GM12878 (cell line): ENCODE measurements around the gene RPS26. TPM values are rescaled to one million over a fixed set of nuclear protein-coding genes. Genes with fewer than 3 reads are reported as not detected.
"Not testable (repeated sequence)": the region's sequence is repeated elsewhere in the genome, so short reads cannot be mapped to it uniquely, and the experiment has no call there.

Experiments used
- ATAC-seq: fragments of 200-7000 bp; cut with Tn5 transposase; 3 replicates; pipeline ENCODE4 v1.9.1; 2020; ENCODE audit warnings: mild to moderate bottlenecking, moderate library complexity
- BruUV-seq: library from RNA; stranded (reverse); fragments of 400-500 nt; replicated peaks from 2 replicates; lab custom pipeline; 2021; lab: Mats Ljungman, UMichigan
- CTCF ChIA-PET: fragments of 300-600 bp; sonication (Branson Sonifier 250); formaldehyde crosslinking; extraction: SDS; loops from one replicate; lab custom pipeline; 2021; ENCODE audit warnings: inconsistent platforms; lab: Yijun Ruan, JAX
- POLR2A ChIA-PET: fragments of 350-600 bp; formaldehyde crosslinking; extraction: SDS; loops from one replicate; lab custom pipeline; 2021; ENCODE audit warnings: inconsistent platforms; lab: Charles Lee
- RAD21 ChIA-PET: fragments of 300-600 bp; sonication (Branson Sonifier 250); formaldehyde crosslinking; loops from one replicate; lab custom pipeline; 2023; ENCODE audit warnings: antibody characterized with exemption; ENCODE audit not compliant: unreplicated experiment; lab: Charles Lee
- SMC1A ChIA-PET: fragments of 300-600 bp; sonication (Branson Sonifier 250); formaldehyde crosslinking; loops from one replicate; lab custom pipeline; 2023; ENCODE audit not compliant: unreplicated experiment, uncharacterized antibody; lab: Charles Lee
- DNase-seq: peaks from one replicate; pipeline ENCODE4 v3.0.0-alpha.2; 2011; ENCODE audit warnings: low read depth, low spot score
- FAIRE-seq: peaks from 3 replicates; lab custom pipeline; 2011; peaks lifted over from hg19 to GRCh38; lab: Jason Lieb, UNC
- H2AFZ ChIP-seq: 2 replicates; pipeline ENCODE4 v1.6.0; 2011; ENCODE audit warnings: low read depth, low read length, control low read depth; ENCODE audit not compliant: control insufficient read depth
- H3K27ac ChIP-seq: 2 replicates; pipeline ENCODE4 v1.5.1; 2011; ENCODE audit warnings: control low read depth; ENCODE audit not compliant: control insufficient read depth, insufficient read depth
- H3K27me3 ChIP-seq, 2 experiments: replicated peaks in 1 of 2; 2 replicates each; pipeline versions ENCODE4 v1.6.0 to v1.6.1; 2011; ENCODE audit warnings: low read length in 1 of 2; ENCODE audit not compliant: control insufficient read depth in 2 of 2, insufficient read depth in 2 of 2
- H3K36me3 ChIP-seq, 2 experiments: 2 replicates each; pipeline ENCODE4 v1.5.1; 2011; ENCODE audit warnings: low read length in 1 of 2; ENCODE audit not compliant: control insufficient read depth in 2 of 2, insufficient read depth in 2 of 2
- H3K4me1 ChIP-seq: 2 replicates; pipeline ENCODE4 v1.6.1; 2011; ENCODE audit warnings: mild to moderate bottlenecking, low read length, moderate library complexity, mixed read lengths; ENCODE audit not compliant: control insufficient read depth, insufficient read depth
- H3K4me2 ChIP-seq: 2 replicates; pipeline ENCODE4 v1.6.0; 2011; ENCODE audit warnings: control low read depth; ENCODE audit not compliant: control insufficient read depth, insufficient read depth
- H3K4me3 ChIP-seq: fragments of 200-600 bp; sonication (generic); 2 replicates; pipeline ENCODE4 v1.5.1; 2016
- H3K79me2 ChIP-seq: 2 replicates; pipeline ENCODE4 v1.6.0; 2011; ENCODE audit warnings: low read length; ENCODE audit not compliant: control insufficient read depth, insufficient read depth
- H3K9ac ChIP-seq: 2 replicates; pipeline ENCODE4 v1.8.0; 2011; ENCODE audit warnings: low read length, control low read depth, mixed read lengths; ENCODE audit not compliant: control insufficient read depth, insufficient read depth
- H3K9me3 ChIP-seq: replicated peaks from 3 replicates; pipeline ENCODE4 v1.5.1; 2011; ENCODE audit warnings: mild to moderate bottlenecking, low read length; ENCODE audit not compliant: control insufficient read depth, insufficient read depth
- H4K20me1 ChIP-seq: 2 replicates; pipeline ENCODE4 v1.6.0; 2011; ENCODE audit not compliant: control insufficient read depth, insufficient read depth
- BCLAF1 ChIP-seq: fragments of 450-650 bp; IDR thresholded peaks from 2 replicates; pipeline ENCODE4 v1.6.1; 2017; ENCODE audit warnings: antibody characterized with exemption, mild to moderate bottlenecking, moderate library complexity
- KDM1A ChIP-seq: fragments of 200-600 bp; sonication (generic); IDR thresholded peaks from 2 replicates; pipeline ENCODE4 v1.6.1; 2016; ENCODE audit warnings: borderline replicate concordance
- YBX1 ChIP-seq: fragments of 450-650 bp; IDR thresholded peaks from 2 replicates; pipeline ENCODE4 v1.6.1; 2016; ENCODE audit warnings: antibody characterized with exemption
- ZNF592 ChIP-seq: fragments of 450-650 bp; IDR thresholded peaks from 2 replicates; pipeline ENCODE4 v1.6.1; 2017; ENCODE audit warnings: mild to moderate bottlenecking, moderate library complexity
- ZNF622 ChIP-seq: fragments of 450-650 bp; IDR thresholded peaks from 2 replicates; pipeline ENCODE4 v1.6.1; 2017; ENCODE audit warnings: mild to moderate bottlenecking, inconsistent platforms
- WGBS: methylation state at CpG from one replicate; pipeline ENCODE4 v1.1.6; 2016; ENCODE audit warnings: low lambda C conversion rate; ENCODE audit not compliant: insufficient replicate concordance, insufficient coverage; ENCODE audit errors: missing lambda C conversion rate; 5-methylcytosine and 5-hydroxymethylcytosine counted together
- in situ Hi-C: fragments of 300-500 bp; cut with MboI; formaldehyde crosslinking; loops from 9 replicates; pipeline ENCODE4 v1.14.3; 2018; ENCODE audit warnings: mixed read lengths
- intact Hi-C: fragments of 100-400 bp; cut with micrococcal nuclease; formaldehyde crosslinking; loops from one replicate; pipeline ENCODE4 v1.14.2; 2022; ENCODE audit not compliant: unreplicated experiment
- polyA plus RNA-seq, 11 experiments: library from polyadenylated mRNA; depleted of rRNA in 4 of 11; unstranded in 6 of 11; stranded (reverse) in 5 of 11; fragments of >200 nt; fragmentation: Nextera tagmentation in 4 of 11; fragmentation: Illumina TruSeq in 1 of 11; extraction: Ambion mirVana in 4 of 11; extraction: Trizol in 1 of 11; gene quantifications; 1 replicate in 1 of 11; 2 replicates in 10 of 11; pipeline versions ENCODE4 v1.2.1 to v1.2.3, GENCODE V29; 2011 to 2016; ENCODE audit warnings: inconsistent platforms in 2 of 11, missing spikeins in 2 of 11, low read depth in 1 of 11
- total RNA-seq, 4 experiments: library from RNA; depleted of rRNA in 3 of 4; stranded (reverse); fragments of >200 nt in 3 of 4; fragmentation: Illumina TruSeq in 1 of 4; extraction: Trizol in 1 of 4; gene quantifications; 2 replicates each; pipeline versions ENCODE4 v1.2.1 to v1.2.3, GENCODE V29; 2013 to 2021
- TF ChIP-seq, protein P1 (sequence below), 3 experiments: IDR thresholded peaks in 2 of 3; conservative IDR thresholded peaks in 1 of 3; 2 replicates each; pipeline ENCODE4 v1.5.1; 2011; ENCODE audit warnings: low read depth in 3 of 3, low read length in 3 of 3, mild to moderate bottlenecking in 3 of 3, control low read depth in 2 of 3, moderate library complexity in 2 of 3, inconsistent platforms in 1 of 3, mixed read lengths in 1 of 3; ENCODE audit not compliant: control insufficient read depth in 2 of 3, insufficient read depth in 1 of 3; ENCODE audit errors: extremely low read depth in 1 of 3

The RPS26 gene
- total and polyA plus RNA-seq, 10 of the 15 experiments (the other 5 are each of a cell fraction or from before 2014, with no cell fraction given), result 75.5 to 3,147 (median 881) TPM

DNA sequence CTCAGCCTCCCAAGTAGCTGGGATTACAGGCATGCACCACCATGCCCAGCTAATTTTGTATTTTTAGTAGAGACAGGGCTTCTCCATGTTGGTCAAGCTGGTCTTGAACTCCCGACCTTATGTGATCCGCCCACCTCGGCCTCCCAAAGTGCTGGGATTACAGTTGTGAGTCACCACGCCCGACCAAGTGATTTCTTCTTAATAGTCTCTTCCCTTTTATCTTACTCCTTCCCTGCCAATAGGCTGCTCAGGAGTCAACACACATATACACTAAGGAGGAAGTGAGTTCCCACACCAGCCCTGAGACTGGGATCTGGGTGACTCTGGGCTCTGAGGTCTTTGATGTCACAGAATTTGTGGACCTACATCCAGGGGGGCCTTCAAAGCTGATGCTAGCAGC, 38.3 kb upstream of the RPS26 start:
- H4K20me1 ChIP-seq, H3K9me3 ChIP-seq, BruUV-seq, H3K79me2 ChIP-seq, H3K4me2 ChIP-seq, H2AFZ ChIP-seq, H3K36me3 ChIP-seq, in situ Hi-C loops, FAIRE-seq, SMC1A ChIA-PET, H3K9ac ChIP-seq, DNase-seq, RAD21 ChIA-PET, H3K27me3 ChIP-seq, H3K4me3 ChIP-seq, ATAC-seq, H3K4me1 ChIP-seq, intact Hi-C loops, H3K27ac ChIP-seq: not testable (repeated sequence)
- ChIA-PET CTCF (interaction anchor here (0.6 to 1.0 kb wide), 2 partner anchors 64 to 269 kb away, joined by 3 to 4 read pairs; no protein-coding TSS in a partner anchor), POLR2A (interaction anchor here (0.6 to 0.8 kb wide), 3 partner anchors 18 to 1543 kb away, joined by 3 to 6 read pairs (median 3); no protein-coding TSS in a partner anchor)
- 70% methylated on average over 5 of the region's 5 CpGs for WGBS

DNA sequence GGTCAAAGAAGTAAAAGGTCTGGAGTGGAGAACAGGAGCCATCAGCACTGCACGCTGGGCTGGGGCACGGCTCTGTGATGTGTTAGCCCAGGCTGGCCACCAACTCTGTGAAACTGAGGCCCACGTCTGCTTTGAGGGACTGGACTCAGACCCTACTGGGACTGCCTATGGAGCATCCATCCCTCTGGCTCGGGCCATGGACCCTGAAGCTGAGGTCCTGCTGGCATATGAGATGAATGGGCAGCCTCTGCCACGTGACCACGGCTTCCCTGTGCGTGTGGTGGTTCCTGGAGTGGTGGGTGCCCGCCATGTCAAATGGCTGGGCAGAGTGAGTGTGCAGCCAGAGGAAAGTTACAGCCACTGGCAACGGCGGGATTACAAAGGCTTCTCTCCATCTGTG, 37.5 kb upstream of the RPS26 start:
- intact Hi-C loops (no loop called here), in situ Hi-C loops (no loop called here)
- DNase-seq, result no peak
- Histone ChIP-seq H3K27me3 (no peaks in the 10 kb centered on the region), H3K9me3 (no peaks in the 10 kb centered on the region), H3K9ac (no peak overlapping the region), H2AFZ (no peak overlapping the region), H3K79me2 (no peaks in the 10 kb centered on the region), H4K20me1 (no peaks in the 10 kb centered on the region), H3K4me3 (no peak overlapping the region), H3K36me3 (no peaks in the 10 kb centered on the region; a peak in 1 of 4 replicates), H3K27ac (no peak overlapping the region), H3K4me1 (no peaks in the 10 kb centered on the region), H3K4me2 (no peak overlapping the region)
- no TSS peak for BruUV-seq
- no peak for FAIRE-seq
- ATAC-seq, result no peak
- ChIA-PET SMC1A (no interaction called here), POLR2A (interaction anchor here (0.6 kb wide), 1 partner anchor 17 kb away, joined by 3 read pairs; no protein-coding TSS in a partner anchor), CTCF (interaction anchor here (0.6 to 1.0 kb wide), 2 partner anchors 65 to 270 kb away, joined by 3 to 4 read pairs; no protein-coding TSS in a partner anchor), RAD21 (no interaction called here)
- 71% methylated on average over 10 of the region's 10 CpGs for WGBS
- no peak for TF ChIP-seq ZNF622
- TF ChIP-seq ZNF592, result no peak
- no peak for TF ChIP-seq KDM1A
- no peak for TF ChIP-seq YBX1
- no peak for TF ChIP-seq BCLAF1
- TF ChIP-seq, protein P1, sequence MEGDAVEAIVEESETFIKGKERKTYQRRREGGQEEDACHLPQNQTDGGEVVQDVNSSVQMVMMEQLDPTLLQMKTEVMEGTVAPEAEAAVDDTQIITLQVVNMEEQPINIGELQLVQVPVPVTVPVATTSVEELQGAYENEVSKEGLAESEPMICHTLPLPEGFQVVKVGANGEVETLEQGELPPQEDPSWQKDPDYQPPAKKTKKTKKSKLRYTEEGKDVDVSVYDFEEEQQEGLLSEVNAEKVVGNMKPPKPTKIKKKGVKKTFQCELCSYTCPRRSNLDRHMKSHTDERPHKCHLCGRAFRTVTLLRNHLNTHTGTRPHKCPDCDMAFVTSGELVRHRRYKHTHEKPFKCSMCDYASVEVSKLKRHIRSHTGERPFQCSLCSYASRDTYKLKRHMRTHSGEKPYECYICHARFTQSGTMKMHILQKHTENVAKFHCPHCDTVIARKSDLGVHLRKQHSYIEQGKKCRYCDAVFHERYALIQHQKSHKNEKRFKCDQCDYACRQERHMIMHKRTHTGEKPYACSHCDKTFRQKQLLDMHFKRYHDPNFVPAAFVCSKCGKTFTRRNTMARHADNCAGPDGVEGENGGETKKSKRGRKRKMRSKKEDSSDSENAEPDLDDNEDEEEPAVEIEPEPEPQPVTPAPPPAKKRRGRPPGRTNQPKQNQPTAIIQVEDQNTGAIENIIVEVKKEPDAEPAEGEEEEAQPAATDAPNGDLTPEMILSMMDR (IDR thresholded peaks at IDR 0.05 in 2 of 3, conservative IDR thresholded peaks at IDR 0.05 in 1 of 3; ENCODE audit: control insufficient read depth in 2 of 3, extremely low read depth in 1 of 3, insufficient read depth in 1 of 3, low read depth in 3 of 3, low read length in 3 of 3), result no peak
